ENCODE measurements around the gene PAWR.
"Not testable (repeated sequence)": the region's sequence is repeated elsewhere in the genome, so short reads cannot be mapped to it uniquely, and the experiment has no call there.

PAWR gene

GRCh38 chr12:79634957-79635471 lies 55.8 kb downstream of the PAWR start:
- no peaks in the 10 kb centered on the region for H3K27me3 ChIP-seq (ENCODE audit: insufficient read depth, low read depth, severe bottlenecking)
- TF ChIP-seq CTCF (IDR thresholded peaks at IDR 0.05; ENCODE audit: low read depth, low read length): no peak
- no peaks in the 10 kb centered on the region for H3K9me3 ChIP-seq (ENCODE audit: severe bottlenecking)
- H3K36me3 ChIP-seq: no peaks in the 10 kb centered on the region
- no peak overlapping the region for H3K27ac ChIP-seq
- DNase-seq: no peak
- no peak overlapping the region for H3K4me3 ChIP-seq (ENCODE audit: low read depth, low read length)

- H3K9me3 ChIP-seq (ENCODE audit: severe bottlenecking): no peaks in the 10 kb centered on the region
- no peak for DNase-seq
- no peaks in the 10 kb centered on the region for H3K27me3 ChIP-seq (ENCODE audit: insufficient read depth, low read depth, severe bottlenecking)
- TF ChIP-seq CTCF (IDR thresholded peaks at IDR 0.05; ENCODE audit: low read depth, low read length): no peak
- H3K4me3 ChIP-seq (ENCODE audit: low read depth, low read length): no peak overlapping the region
- H3K27ac ChIP-seq: no peak overlapping the region
- no peaks in the 10 kb centered on the region for H3K36me3 ChIP-seq
Measured at GRCh38 chr12:79629561-79629960, 61.2 kb downstream of the PAWR start.

GRCh38 chr12:79626735-79627134 lies 64.0 kb downstream of the PAWR start:
- not testable (repeated sequence) for DNase-seq; H3K27me3 ChIP-seq (ENCODE audit: insufficient read depth, low read depth, severe bottlenecking); H3K27ac ChIP-seq; H3K9me3 ChIP-seq (ENCODE audit: severe bottlenecking); H3K36me3 ChIP-seq; H3K4me3 ChIP-seq (ENCODE audit: low read depth, low read length)

- no peak overlapping the region for H3K4me3 ChIP-seq (ENCODE audit: low read depth, low read length)
- H3K27ac ChIP-seq: no peak overlapping the region
- no peak for DNase-seq
- peaks cover 8% of the 10 kb centered on the region; the same call in 1 of the 2 replicates for H3K36me3 ChIP-seq
- no peaks in the 10 kb centered on the region for H3K27me3 ChIP-seq (ENCODE audit: insufficient read depth, low read depth, severe bottlenecking)
- no peak for TF ChIP-seq CTCF (IDR thresholded peaks at IDR 0.05; ENCODE audit: low read depth, low read length)
- no peaks in the 10 kb centered on the region for H3K9me3 ChIP-seq (ENCODE audit: severe bottlenecking)
Measured at GRCh38 chr12:79624378-79624777, 66.4 kb downstream of the PAWR start.

GRCh38 chr12:79619872-79620562 lies 70.7 kb downstream of the PAWR start:
- TF ChIP-seq CTCF (IDR thresholded peaks at IDR 0.05; ENCODE audit: low read depth, low read length): no peak
- no peak for DNase-seq
- no peak overlapping the region for H3K27ac ChIP-seq
- no peak overlapping the region for H3K4me3 ChIP-seq (ENCODE audit: low read depth, low read length)
- H3K36me3 ChIP-seq: peaks cover 14% of the 10 kb centered on the region; the same call in 1 of the 2 replicates
- no peaks in the 10 kb centered on the region for H3K9me3 ChIP-seq (ENCODE audit: severe bottlenecking)
- no peaks in the 10 kb centered on the region for H3K27me3 ChIP-seq (ENCODE audit: insufficient read depth, low read depth, severe bottlenecking)

- no peak for DNase-seq
- TF ChIP-seq CTCF (IDR thresholded peaks at IDR 0.05; ENCODE audit: low read depth, low read length): no peak
- Histone ChIP-seq H3K4me3 (ENCODE audit: low read depth, low read length) (no peak overlapping the region), H3K9me3 (ENCODE audit: severe bottlenecking) (no peaks in the 10 kb centered on the region), H3K27me3 (ENCODE audit: insufficient read depth, low read depth, severe bottlenecking) (no peaks in the 10 kb centered on the region), H3K36me3 (peaks cover 14% of the 10 kb centered on the region; the same call in 1 of the 2 replicates), H3K27ac (no peak overlapping the region)
Measured at GRCh38 chr12:79618848-79619404, 71.8 kb downstream of the PAWR start.
